ENCODE results near the gene OGN. TPM values are rescaled to one million over a fixed set of nuclear protein-coding genes. Genes with fewer than 3 reads are reported as not detected.
A peak's percentile ranks its signal among the peaks of the same experiment; 100 is the strongest.
"Not testable (repeated sequence)": the region's sequence is repeated elsewhere in the genome, so short reads cannot be mapped to it uniquely, and the experiment has no call there.

OGN gene
- total RNA-seq, 1 donor = 0.36 TPM

- peak; percentile 41 for DNase-seq (ENCODE audit: insufficient read length, low spot score, missing footprints)
- H3K4me1 ChIP-seq (ENCODE audit: insufficient read depth, low read length) = no peaks in the 10 kb centered on the region
- no peaks in the 10 kb centered on the region for H3K27me3 ChIP-seq (ENCODE audit: insufficient read depth, low read length)
- peak within 1 kb of the TSS; percentile 79 for H2AFZ ChIP-seq (ENCODE audit: low read length)
- H3K79me2 ChIP-seq (ENCODE audit: insufficient read depth, low read length) = no peaks in the 10 kb centered on the region
- peak within 1 kb of the TSS; percentile 73 for H3K4me2 ChIP-seq (ENCODE audit: insufficient read depth, low read length)
- TF ChIP-seq, protein P1, sequence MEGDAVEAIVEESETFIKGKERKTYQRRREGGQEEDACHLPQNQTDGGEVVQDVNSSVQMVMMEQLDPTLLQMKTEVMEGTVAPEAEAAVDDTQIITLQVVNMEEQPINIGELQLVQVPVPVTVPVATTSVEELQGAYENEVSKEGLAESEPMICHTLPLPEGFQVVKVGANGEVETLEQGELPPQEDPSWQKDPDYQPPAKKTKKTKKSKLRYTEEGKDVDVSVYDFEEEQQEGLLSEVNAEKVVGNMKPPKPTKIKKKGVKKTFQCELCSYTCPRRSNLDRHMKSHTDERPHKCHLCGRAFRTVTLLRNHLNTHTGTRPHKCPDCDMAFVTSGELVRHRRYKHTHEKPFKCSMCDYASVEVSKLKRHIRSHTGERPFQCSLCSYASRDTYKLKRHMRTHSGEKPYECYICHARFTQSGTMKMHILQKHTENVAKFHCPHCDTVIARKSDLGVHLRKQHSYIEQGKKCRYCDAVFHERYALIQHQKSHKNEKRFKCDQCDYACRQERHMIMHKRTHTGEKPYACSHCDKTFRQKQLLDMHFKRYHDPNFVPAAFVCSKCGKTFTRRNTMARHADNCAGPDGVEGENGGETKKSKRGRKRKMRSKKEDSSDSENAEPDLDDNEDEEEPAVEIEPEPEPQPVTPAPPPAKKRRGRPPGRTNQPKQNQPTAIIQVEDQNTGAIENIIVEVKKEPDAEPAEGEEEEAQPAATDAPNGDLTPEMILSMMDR (IDR thresholded peaks at IDR 0.05; ENCODE audit: extremely low read depth, low read depth, low read length) = no peak
- H4K20me1 ChIP-seq (ENCODE audit: insufficient read depth, low read length) = no peaks in the 10 kb centered on the region
- H3K27ac ChIP-seq (ENCODE audit: low read depth, low read length) = no peak within 1 kb of the TSS
- H3K36me3 ChIP-seq (ENCODE audit: insufficient read depth, low read length) = no peaks in the 10 kb centered on the region
- no peaks in the 10 kb centered on the region for H3K9me3 ChIP-seq (ENCODE audit: low read depth, low read length)
- H3K4me3 ChIP-seq (ENCODE audit: insufficient read depth, low read length) = peak within 1 kb of the TSS; percentile 9
Measured at GRCh38 chr9:92424340-92424739, 20.0 kb upstream of the OGN start, which contains the start of gene OMD. Gene OMD, minus strand, starts transcription at chr9:92424471. Its CDS starts 6,913 bp downstream, at chr9:92417558.

DNA sequence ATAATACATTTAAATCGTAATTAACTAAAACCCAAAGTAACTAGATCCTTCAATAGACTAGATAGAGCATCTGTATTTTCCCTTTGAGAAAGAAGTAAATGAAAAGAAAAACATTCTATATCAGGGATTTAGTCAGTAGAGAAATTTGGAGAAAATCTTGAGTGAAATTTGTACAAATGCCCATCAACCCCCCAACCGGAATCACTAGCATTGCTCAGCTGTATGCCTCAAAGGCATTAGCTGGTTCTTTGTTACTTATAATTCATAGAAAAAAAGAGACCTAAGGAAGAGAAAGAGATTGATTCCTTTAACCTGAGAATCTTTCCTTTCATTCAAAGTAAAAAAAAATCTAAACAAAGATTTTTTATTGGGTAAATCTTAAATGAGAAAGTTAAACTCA is 19.2 kb upstream of the OGN start:
- Histone ChIP-seq H3K9me3 (ENCODE audit: low read depth, low read length) (no peaks in the 10 kb centered on the region), H3K79me2 (ENCODE audit: insufficient read depth, low read length) (no peaks in the 10 kb centered on the region), H3K4me3 (ENCODE audit: insufficient read depth, low read length) (no peak overlapping the region), H3K4me2 (ENCODE audit: insufficient read depth, low read length) (no peak overlapping the region), H3K36me3 (ENCODE audit: insufficient read depth, low read length) (no peaks in the 10 kb centered on the region), H3K4me1 (ENCODE audit: insufficient read depth, low read length) (no peaks in the 10 kb centered on the region), H4K20me1 (ENCODE audit: insufficient read depth, low read length) (no peaks in the 10 kb centered on the region), H2AFZ (ENCODE audit: low read length) (no peak overlapping the region), H3K27ac (ENCODE audit: low read depth, low read length) (no peak overlapping the region), H3K27me3 (ENCODE audit: insufficient read depth, low read length) (no peaks in the 10 kb centered on the region)
- DNase-seq (ENCODE audit: insufficient read length, low spot score, missing footprints) = no peak
- TF ChIP-seq, protein P1 (IDR thresholded peaks at IDR 0.05; ENCODE audit: extremely low read depth, low read depth, low read length) = no peak

- no peak overlapping the region for H3K27ac ChIP-seq (ENCODE audit: low read depth, low read length)
- H3K4me3 ChIP-seq (ENCODE audit: insufficient read depth, low read length) = no peak overlapping the region
- no peak overlapping the region for H2AFZ ChIP-seq (ENCODE audit: low read length)
- H3K4me2 ChIP-seq (ENCODE audit: insufficient read depth, low read length) = no peak overlapping the region
- no peaks in the 10 kb centered on the region for H3K79me2 ChIP-seq (ENCODE audit: insufficient read depth, low read length)
- TF ChIP-seq, protein P1 (IDR thresholded peaks at IDR 0.05; ENCODE audit: extremely low read depth, low read depth, low read length) = no peak
- H3K27me3 ChIP-seq (ENCODE audit: insufficient read depth, low read length) = no peaks in the 10 kb centered on the region
- no peaks in the 10 kb centered on the region for H4K20me1 ChIP-seq (ENCODE audit: insufficient read depth, low read length)
- H3K9me3 ChIP-seq (ENCODE audit: low read depth, low read length) = no peaks in the 10 kb centered on the region
- DNase-seq (ENCODE audit: insufficient read length, low spot score, missing footprints) = no peak
- no peaks in the 10 kb centered on the region for H3K36me3 ChIP-seq (ENCODE audit: insufficient read depth, low read length)
- no peaks in the 10 kb centered on the region for H3K4me1 ChIP-seq (ENCODE audit: insufficient read depth, low read length)
Measured at GRCh38 chr9:92422611-92423338, 18.4 kb upstream of the OGN start.

DNA sequence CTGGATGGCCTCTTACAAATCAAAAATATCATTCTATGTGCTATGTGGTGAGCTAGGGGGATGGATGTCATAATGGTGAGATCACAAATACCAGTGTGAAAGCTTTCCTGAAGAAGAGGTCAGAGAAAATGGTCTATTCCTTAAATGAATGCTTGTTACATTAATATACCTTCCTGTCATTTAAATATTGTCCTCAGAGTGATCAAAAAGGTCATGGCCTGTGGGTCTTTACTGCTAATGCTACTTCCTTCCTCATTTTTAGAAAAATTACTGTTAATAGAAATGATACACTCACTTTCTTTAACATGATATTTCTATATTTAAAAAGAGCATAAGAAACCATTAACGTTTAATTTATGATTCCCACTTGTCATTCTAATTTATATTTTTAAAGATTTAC is 10.2 kb upstream of the OGN start:
- DNase-seq (ENCODE audit: insufficient read length, low spot score, missing footprints) = no peak

DNA sequence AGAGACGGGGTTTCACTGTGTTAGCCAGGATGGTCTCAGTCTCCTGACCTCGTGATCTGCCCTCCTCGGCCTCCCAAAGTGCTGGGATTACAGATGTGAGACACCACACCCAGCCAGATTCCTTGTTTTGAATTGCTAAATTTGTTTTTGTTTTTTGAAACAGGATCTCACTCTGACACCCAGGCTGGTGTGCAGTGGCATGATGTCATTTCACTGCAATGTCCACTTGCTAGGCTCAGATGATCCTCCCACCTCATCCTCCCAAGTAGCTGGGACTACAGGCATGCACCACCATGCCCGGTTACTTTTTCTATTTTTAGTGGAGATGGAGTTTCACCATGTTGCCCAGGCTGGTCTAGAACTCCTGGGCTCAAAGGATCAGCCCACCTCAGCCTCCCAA is 6.8 kb upstream of the OGN start:
- H3K4me2 ChIP-seq (ENCODE audit: insufficient read depth, low read length); H3K4me3 ChIP-seq (ENCODE audit: insufficient read depth, low read length); H3K4me1 ChIP-seq (ENCODE audit: insufficient read depth, low read length); H4K20me1 ChIP-seq (ENCODE audit: insufficient read depth, low read length); H3K36me3 ChIP-seq (ENCODE audit: insufficient read depth, low read length); H3K27ac ChIP-seq (ENCODE audit: low read depth, low read length); H3K79me2 ChIP-seq (ENCODE audit: insufficient read depth, low read length); H2AFZ ChIP-seq (ENCODE audit: low read length); H3K9me3 ChIP-seq (ENCODE audit: low read depth, low read length); H3K27me3 ChIP-seq (ENCODE audit: insufficient read depth, low read length); DNase-seq (ENCODE audit: insufficient read length, low spot score, missing footprints): not testable (repeated sequence)

More for the DNA sequence above, 10.2 kb upstream of the OGN start:
- Histone ChIP-seq H4K20me1 (ENCODE audit: insufficient read depth, low read length) (no peaks in the 10 kb centered on the region), H3K27ac (ENCODE audit: low read depth, low read length) (no peak overlapping the region), H3K27me3 (ENCODE audit: insufficient read depth, low read length) (no peaks in the 10 kb centered on the region), H3K4me1 (ENCODE audit: insufficient read depth, low read length) (peaks cover 7% of the 10 kb centered on the region), H3K4me2 (ENCODE audit: insufficient read depth, low read length) (no peak overlapping the region), H3K4me3 (ENCODE audit: insufficient read depth, low read length) (no peak overlapping the region), H3K36me3 (ENCODE audit: insufficient read depth, low read length) (no peaks in the 10 kb centered on the region), H3K9me3 (ENCODE audit: low read depth, low read length) (no peaks in the 10 kb centered on the region), H3K79me2 (ENCODE audit: insufficient read depth, low read length) (no peaks in the 10 kb centered on the region), H2AFZ (ENCODE audit: low read length) (peak overlapping the region; percentile 15)
- TF ChIP-seq, protein P1 (IDR thresholded peaks at IDR 0.05; ENCODE audit: extremely low read depth, low read depth, low read length) = no peak

Measured in osteoblast (primary cell).